ENCODE data around the gene CDK14. TPM values are rescaled to one million over a fixed set of nuclear protein-coding genes. Genes with fewer than 3 reads are reported as not detected.
"Not testable (repeated sequence)": the region's sequence is repeated elsewhere in the genome, so short reads cannot be mapped to it uniquely, and the experiment has no call there.

CDK14 gene
- total RNA-seq, 1 donor from 2014 or later = 3.2 TPM

- no peak for DNase-seq
Observed at GRCh38 chr7:90723866-90724265, 127.7 kb downstream of the CDK14 start.

GRCh38 chr7:90726120-90726519 is 130.0 kb downstream of the CDK14 start:
- no peak for DNase-seq

DNA sequence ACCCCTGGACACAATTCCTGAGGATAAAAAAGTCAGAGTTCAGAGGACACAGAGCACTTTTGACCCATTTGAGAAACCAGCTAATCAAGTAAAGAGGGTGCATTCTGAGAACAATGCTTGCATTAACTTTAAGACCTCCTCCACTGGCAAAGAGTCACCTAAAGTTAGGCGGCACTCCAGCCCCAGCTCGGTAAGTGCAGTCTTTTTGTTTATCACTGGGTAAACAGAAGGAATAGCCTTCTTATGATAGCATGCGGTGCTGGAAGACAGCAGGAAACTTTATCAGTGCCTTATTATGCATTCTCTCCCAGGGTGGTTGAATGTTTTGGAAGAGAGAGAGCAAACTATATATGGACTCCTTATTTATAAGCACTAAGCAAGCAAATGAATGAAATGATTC is 130.5 kb downstream of the CDK14 start:
- DNase-seq = no peak

DNA sequence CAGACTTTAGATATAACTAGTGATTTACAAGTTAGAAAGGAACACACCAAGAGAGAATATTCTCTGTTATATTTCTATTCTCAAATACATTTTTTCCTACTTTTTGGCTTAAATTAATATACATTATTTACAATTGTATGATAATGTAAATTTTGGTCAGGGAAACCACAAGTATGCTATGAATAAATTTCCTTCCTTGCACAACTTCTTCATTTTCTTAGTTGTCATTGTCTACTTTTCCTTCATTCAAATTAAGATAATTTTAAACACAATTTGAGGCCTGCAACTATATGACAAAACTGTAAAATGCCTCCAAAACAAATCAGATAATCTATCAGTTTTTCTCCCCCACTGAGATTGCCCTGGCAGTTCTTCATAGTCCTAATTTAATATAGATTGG is 131.3 kb downstream of the CDK14 start:
- DNase-seq = no peak

- DNase-seq = no peak
Observed at GRCh38 chr7:90728568-90728967, 132.4 kb downstream of the CDK14 start.

GRCh38 chr7:90735611-90736280 is 139.6 kb downstream of the CDK14 start:
- DNase-seq = not testable (repeated sequence)

- peak; percentile 29 for DNase-seq
Observed at GRCh38 chr7:90736316-90736715, 140.2 kb downstream of the CDK14 start.

GRCh38 chr7:90736968-90737939 is 141.1 kb downstream of the CDK14 start:
- DNase-seq = no peak

GRCh38 chr7:90738249-90738648 is 142.1 kb downstream of the CDK14 start:
- DNase-seq = no peak

- no peak for DNase-seq
Observed at GRCh38 chr7:90739716-90740115, 143.6 kb downstream of the CDK14 start.

DNA sequence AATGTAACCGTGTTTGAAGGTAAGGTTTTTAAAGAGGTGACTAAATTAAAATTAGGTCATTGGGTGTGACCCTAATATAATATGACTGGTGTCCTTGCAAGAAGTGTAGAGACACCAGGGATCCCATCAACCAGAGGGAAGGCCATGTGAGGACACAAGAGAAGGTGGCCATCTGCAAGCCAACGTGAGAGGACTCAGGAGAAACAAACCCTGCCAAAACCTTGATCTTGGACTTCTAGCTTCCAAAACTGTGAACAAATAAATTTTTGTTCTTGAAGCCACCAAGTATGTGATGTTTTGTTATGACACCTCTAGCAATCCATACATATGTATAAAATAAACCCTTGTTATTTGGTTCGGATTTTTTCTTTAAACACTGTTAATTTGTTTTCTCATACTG is 144.3 kb downstream of the CDK14 start:
- no peak for DNase-seq

DNA sequence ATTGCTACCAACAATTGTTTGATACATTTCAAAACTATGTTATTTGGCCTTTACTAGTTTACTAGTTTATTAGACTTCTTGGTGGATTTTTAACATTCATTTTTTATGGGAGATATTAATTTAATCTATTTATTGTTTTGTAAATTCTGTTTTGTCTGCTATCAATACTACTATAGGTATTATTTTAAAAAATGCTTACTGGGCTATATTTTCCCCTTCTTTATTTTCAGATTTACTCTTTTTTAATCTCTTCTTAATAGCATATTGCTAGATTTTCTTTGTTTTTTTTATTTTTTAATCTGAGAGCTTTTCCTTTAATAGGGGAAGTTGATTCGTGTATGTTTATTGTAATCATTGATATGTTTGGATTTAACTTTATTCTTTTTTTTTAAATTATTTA is 147.5 kb downstream of the CDK14 start:
- DNase-seq = no peak

DNA sequence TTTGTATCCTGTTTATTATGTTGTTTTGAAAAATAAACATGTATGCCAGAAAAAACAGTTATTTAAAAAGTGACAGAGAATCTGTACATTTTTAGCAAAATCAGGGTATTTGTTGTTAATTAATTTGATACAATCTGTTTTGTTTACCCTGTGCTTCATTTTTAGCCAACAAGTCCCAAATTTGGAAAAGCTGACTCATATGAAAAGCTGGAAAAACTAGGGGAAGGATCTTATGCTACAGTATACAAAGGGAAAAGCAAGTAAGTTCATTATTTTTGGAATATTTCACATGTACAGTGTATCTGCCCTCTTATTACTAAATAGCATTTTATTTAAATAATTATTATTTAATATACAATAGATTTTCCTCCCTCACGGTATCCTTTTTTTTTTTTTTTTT is 151.4 kb downstream of the CDK14 start:
- DNase-seq = no peak

GRCh38 chr7:90749262-90749661 is 153.1 kb downstream of the CDK14 start:
- no peak for DNase-seq

GRCh38 chr7:90749774-90750173 is 153.7 kb downstream of the CDK14 start:
- peak; percentile 29 for DNase-seq

- DNase-seq = no peak
Observed at GRCh38 chr7:90751595-90751994, 155.5 kb downstream of the CDK14 start.

DNA sequence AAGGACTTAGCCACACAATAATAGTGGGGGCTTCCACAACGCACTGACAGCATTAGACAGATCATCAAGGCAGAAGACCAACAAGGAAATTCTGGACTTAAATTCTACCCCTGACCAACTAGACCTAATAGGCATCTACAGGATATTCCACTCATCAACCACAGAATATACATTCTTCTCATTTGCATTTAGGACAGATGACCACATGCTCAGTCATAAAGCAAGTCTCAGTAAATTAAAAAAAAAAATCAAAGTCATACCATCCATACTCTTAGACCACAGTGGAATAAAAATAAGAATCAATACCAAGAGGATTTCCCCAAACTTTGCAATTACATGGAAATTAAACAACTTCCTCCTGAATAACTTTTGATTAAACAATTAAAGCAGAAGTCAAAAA is 155.9 kb downstream of the CDK14 start:
- DNase-seq = no peak

- no peak for DNase-seq
Observed at GRCh38 chr7:90755041-90755440, 158.9 kb downstream of the CDK14 start.

- no peak for DNase-seq
Observed at GRCh38 chr7:90756366-90756765, 160.2 kb downstream of the CDK14 start.

- not testable (repeated sequence) for DNase-seq
Observed at GRCh38 chr7:90757565-90757950, 161.4 kb downstream of the CDK14 start.

DNA sequence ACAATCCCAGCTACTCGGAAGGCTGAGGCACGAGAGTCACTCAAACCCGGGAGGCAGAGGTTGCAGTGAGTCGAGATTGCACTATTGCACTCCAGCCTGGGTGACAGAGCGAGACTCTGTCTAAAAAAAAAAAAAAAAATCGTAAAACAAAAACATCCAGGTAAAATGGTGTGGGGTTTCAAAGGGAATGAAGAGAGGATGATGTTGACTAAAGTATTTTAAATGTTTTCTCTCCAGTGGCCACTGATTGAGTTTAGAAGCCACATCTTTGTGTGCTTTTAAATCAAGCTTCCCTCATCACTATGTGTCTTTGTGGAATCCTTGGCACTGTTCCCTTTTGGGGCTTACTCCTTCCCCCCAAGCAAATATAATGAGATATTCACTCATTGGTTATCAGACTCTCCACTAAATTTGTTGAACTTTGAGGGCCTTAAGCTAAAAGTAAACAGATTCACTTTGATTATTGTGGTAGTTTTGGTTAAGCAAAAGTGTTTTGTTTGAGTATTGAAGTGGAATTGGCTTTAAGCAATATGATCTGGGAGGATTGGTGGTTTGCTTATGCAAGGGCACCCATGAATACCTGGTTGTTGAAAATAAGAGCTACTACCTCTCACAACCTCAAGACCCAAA is 162.9 kb downstream of the CDK14 start:
- DNase-seq = no peak

DNA sequence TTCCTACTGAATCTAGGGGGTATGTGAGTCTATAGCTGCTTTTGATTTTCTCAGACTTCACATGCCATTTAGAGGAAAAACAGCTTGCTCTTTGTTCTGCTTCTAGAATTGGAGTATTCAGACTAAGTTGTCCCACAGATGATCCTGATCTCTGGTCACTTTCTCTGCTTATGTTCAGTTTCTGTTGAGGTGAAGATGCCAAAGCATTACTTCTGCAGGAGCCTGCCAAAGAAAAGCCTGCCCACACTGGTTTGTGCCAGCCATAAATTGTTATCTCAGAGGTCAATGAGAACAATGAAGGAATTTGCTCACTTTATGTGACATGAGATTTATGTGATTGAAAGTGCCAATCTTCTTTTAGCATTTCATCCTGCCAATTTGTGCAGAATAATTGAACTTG is 163.6 kb downstream of the CDK14 start:
- no peak for DNase-seq

GRCh38 chr7:90760892-90761291 is 164.8 kb downstream of the CDK14 start:
- no peak for DNase-seq

GRCh38 chr7:90761584-90761983 is 165.5 kb downstream of the CDK14 start:
- DNase-seq = no peak
